ENCODE measurements around the gene TAS2R40.
A peak's percentile ranks its signal among the peaks of the same experiment; 100 is the strongest.

The TAS2R40 gene

DNA sequence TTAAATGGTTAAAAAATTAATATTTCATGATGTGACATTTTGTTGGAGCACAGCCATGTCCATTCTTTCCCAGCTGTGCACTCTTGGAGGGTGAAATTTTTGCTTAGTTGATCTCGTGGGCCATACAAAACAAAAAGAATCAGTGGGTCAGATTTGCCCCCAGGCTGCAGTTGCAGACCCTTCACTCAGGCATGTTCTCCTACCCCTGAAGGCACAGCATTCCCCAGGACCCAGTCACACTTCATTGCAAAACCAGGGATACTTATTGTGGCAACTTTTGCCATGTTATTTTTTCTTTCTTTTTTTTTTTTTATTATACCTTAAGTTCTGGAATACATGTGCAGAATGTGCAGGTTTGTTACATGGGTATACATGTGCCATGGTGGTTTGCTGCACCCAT, 6.0 kb downstream of the TAS2R40 start:
- DNase-seq: no peak

DNA sequence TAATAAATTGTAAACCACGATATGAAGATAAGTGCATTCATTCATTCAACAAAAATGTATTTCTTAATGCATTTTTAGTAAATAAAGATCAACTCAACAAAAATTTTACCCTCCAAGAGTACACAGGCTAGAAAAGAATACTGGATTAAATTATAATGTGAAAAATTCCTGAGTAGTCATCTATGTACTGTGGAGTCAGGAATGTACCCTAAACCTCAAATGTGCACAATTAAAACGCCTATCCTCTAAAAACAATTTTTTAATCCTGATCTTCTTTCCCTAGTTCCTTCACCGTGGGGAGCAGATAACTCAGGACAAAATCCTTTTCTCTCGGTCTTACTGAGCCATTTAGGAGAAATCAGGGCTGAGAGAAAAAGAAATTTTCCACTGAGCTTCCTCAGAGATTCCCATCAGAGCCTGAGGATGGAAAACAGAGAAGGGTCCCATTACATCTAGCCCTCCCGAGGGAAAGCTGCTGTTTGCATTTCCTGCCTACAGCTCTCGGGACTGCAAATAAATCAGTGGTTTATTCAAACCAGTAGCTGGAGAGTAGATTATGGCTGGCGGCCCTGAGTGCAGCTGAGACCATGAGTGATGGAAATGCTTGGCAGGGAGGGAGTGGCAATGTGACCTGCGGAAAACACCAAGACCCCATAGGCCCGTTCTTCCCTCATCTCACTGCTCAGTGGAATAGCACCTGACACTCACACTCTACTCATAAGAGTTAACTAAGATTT, 7.4 kb downstream of the TAS2R40 start:
- peak; percentile 7 for DNase-seq

DNA sequence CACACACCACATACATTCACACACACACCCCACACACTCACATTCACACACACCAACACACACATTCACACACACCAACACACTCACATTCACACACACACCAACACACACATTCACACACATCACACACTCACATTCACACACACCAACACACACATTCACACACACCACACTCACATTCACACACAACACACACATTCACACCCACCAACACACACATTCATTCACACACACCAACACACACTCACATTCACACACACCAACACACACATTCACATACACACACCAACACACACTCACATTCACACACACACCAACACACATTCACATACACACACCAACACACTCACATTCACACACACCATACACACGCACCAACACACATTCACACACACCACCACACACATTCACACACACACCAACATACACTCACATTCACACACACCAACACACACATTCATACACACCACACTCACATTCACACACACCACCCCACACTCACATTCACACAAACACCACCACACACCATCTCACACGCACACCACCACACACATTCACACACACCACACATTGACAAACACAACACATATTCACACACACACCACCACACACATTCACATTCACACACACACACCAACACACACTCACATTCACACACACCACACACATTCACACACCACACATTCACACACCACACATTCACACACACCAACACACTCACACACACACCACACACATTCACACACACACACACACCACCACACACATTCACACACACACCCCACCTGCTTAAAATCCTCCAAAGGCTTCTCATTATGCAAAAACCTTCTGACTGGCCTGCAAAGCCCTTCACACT, 9.0 kb downstream of the TAS2R40 start:
- no peak for DNase-seq

DNA sequence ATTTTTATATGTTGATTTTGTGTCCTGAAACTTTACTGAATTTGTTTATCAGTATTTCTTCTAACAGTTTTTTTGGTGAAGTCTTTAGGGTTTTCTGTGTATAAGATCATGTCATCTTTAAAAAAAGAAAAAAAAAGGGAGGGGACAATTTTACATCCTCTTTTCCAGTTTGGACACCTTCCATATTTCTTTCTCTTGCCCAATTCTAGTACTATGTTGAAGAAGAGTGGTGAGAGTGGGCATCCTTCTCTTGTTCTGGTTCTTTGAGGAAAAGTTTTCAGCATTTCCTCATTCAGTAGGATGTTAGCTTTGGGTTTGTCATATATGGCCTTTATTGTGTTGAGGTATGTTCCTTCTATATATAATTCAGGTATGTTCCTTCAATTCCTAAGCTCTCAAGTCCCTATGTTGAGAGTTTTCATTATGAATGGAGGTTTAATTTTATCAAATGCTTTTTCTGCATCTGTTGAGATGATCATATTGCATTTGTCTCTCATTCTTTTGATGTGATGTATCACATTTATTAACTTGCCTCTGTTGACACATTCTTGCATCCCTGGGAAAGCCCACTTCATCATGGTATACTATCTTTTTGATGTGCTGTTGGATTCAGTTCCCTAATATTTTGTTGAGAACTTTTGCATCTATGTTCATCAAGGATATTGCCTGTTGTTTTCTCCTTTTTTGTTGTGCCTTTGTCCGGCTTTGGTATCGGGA, 12.1 kb downstream of the TAS2R40 start:
- DNase-seq: no peak

DNA sequence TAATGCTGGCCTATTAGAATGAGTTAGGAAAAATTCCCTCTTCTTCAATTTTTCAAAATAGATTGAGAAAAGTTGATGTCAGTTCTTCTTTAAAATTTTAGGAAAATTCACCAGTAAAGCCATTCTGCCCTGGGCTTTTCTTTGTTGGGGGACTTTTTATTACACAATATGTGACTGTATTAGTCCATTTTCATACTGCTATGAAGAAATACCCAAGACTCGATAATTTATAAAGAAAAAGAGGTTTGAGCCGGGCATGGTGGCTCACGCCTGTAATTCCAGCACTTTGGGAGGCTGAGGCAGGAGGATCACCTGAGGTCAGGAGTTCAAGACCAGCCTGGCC, 12.7 kb downstream of the TAS2R40 start:
- no peak for DNase-seq

DNA sequence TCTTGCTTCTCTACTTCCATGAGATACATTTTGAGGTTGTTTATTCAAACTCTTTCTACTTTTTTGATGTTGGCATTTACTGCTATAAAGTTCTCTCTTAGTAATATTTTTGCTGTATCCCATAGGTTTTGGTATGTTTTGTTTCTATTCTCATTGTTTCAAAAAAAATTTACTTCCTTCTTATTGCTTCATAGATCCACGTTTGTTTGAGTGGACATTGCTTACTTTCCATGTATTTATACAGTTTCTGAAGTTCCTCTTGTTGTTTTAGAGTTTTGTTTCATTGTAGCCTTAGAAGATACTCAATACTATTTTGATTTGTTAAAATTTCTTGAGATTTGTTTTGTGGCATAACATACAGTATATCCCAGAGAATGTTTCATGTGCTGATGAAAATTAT, 13.7 kb downstream of the TAS2R40 start:
- DNase-seq: no peak

DNA sequence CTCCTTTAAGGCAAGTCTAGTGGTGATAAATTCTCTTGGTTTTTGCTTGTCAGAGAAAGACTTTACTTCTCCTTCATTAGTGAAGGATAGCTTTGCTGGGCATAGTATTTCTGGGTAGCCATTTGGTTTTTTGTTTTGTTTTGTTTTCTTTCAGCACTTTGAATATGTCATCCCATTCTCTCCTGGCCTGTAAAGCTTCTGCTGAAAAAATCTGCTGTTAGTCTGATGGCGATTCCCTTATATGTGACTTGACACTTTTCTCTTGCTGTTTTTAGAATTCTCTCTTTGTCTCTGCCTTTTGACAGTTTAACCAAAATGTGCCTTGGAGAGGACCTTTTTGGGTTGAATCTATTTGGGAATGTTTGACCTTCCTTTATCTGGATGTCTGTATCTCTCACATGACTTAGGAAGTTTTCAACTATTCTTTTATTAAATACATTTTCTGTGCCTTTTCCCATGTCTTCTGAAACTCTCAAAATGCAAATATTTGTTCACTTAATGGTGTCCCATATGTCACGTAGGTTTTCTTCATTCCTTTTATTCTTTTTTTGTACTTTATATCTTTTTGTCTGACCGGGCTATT, 14.7 kb downstream of the TAS2R40 start:
- no peak for DNase-seq

DNA sequence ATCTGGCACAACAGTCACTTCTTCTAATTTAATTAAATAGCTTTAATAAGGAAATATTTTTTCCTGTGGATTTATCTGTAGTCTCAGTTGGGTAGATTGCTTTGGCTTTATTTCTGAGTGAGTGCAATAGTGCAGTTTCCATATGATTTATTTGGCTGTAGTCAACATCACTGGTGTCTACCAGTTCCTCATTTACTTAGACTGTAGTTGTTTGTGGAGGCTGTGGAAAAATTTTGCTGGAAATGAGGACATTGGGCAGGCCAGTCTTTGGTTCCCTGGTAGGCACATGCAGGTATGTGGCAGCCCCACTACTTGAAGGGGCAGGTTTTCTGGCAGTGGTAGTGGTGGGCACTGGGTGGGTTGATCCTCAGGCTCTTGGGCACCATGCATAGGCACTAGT, 15.5 kb downstream of the TAS2R40 start:
- no peak for DNase-seq

DNA sequence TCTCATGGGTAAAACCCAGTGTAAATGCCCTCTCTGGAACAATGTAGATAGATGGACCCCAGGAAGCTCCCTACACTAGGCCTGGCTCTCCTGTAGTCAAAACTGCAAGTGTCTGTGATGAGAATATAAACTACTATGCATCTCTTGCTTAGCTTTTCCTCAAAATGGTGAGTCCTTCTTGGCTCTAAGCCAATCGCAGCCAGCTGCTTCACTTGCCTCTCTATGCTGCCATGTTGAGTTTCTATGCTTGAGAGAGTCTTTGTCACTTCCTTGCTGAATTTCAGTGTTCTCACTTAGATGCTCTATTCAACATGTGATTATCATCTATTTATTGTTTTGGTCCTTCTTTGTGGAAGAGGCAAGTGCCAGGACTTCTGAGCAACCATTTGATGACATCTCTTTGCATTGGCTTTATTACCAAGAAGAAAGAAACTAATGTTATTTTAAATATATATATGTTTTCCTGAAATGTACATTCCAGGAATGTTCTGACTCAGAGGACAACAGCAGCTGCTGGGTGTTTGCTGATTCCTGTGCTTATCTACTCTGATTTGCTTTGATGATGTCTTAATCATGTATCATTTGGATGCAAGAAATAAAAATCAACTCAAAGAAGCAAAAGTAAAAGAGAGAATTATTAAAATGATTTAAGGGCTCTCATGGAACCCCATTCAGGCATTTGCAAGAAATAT, 16.6 kb downstream of the TAS2R40 start:
- DNase-seq: no peak

DNA sequence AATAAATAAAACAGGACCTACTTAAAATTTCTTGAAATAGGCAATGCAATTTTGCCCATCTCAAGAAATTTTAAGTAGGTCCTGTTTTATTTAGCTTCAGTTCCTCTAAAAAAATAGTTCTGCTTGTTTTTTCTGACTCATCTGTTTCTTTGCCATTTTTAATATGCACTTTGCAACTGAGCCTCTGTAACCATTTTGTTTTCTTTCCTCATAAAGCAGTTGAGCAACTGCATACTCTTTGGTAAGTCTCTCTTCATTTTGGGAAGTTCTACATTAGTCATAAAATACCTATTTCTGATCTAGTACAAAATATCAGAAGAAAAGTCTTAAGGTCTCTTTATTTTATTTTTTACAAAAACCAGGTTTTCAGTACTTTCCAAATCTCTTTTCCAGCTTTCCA, 18.0 kb downstream of the TAS2R40 start:
- no peak for DNase-seq

DNA sequence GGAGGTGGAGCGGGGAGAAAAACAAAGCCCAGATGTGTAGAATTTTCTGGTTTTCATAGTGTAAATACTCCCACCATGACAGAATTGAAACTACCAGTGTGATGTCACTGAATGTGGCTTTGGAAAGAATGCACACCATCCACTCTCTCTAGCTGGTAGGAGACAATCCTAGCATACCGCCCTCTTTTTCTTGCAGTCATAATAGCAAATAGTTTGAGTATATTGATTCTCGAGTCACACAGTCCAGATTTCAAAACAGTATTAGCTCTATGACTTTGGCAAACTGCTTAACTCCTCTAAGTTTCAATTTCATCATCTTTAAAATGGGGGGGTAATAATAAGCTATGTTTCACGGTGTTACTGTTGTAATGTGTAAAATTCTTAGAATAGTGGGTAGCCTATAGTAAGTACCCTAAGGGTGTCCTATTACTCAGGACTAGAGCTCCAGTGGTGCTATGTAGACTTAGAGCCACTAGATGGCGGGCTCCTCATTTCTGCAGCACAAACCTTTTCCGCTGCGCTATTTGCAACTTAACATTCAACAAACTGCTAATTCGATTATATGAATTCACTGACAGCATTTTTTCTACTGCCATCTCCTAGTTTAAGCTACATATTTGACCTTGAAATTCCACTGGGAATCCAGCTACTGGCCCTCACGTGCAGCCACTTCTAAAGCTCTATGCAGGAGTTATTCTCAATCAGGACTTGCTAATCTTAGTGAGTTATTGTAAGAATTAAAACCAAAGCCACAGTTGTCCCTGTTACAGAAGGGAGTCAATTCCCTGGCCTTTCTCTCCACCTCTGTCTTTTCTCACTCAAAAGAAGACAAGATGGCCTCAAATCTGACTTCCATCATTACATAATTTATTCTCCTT, 18.7 kb downstream of the TAS2R40 start:
- peak; percentile 83 for DNase-seq

DNA sequence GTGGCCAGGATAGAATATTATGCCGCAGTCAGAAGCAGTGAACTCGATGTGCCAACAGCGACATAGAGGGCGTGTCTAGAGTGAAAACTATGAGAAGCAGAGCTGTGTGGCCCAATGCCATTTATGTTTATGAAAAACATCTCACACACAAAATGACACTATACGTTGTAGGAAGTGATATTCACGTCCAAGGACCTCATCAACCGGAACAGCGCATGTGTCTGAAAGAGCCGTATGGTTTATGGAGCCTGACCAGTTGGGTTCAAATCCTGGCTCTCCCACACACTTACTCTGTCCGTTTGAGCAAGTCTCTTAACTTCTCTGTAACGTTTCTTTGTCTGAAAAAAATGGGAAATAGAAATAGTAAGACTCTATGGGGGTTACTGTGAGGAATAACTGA, 20.5 kb downstream of the TAS2R40 start:
- no peak for DNase-seq

DNA sequence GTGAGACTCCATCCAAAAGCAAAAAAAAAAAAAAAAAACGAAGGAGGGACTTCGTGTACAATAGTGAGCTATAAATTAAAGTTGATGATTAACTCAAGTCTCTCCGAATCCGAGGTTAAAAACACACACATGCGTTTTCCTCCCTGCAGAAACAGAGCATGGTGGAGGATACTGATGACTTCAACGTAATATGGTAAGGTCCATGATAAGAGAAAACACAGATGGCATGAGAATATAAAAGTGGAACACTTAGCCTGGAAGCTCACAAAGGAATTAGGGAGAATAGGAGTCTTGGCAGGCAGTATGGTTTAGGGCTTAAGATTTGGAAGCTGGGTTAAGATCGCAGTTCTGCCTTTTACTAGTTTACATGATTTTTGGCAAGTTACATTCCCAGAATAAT, 21.3 kb downstream of the TAS2R40 start:
- DNase-seq: no peak

DNA sequence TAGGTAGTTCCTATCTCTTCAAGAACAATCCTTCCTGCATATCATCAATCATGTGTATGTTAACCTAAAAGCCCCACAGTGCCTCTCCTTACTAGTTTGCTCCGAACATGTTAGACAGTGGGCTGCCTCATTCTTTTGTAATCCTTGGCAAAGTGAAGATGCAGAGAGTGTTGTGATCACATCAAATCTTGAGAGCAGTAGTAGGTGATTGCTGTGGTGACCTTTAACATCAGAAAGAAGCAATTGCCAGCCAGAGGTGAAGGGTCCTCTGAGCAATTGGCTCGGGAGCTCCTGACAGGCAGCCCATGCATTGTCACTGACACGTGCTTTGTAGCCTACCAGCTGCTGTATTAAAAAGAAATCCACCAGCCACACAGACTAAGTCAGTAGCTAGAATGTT, 21.8 kb downstream of the TAS2R40 start:
- no peak for DNase-seq

DNA sequence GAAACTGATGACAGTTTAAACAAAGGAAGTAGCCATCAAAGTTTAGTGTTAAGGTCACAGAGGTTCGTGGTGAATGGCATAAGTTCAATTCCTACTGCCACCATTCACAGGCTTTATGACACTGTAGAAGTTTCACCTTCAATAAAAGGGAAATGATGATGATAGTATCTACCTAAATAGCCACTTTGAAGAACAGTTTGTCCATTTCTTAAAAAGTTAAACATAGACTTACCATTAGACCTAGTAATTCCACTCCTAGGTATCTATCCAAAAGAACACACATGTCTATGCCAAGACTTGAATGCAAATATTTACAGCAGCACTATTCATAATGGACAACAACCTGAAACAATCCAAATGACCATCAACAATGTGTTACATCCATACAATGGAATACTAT, 22.5 kb downstream of the TAS2R40 start:
- DNase-seq: no peak

DNA sequence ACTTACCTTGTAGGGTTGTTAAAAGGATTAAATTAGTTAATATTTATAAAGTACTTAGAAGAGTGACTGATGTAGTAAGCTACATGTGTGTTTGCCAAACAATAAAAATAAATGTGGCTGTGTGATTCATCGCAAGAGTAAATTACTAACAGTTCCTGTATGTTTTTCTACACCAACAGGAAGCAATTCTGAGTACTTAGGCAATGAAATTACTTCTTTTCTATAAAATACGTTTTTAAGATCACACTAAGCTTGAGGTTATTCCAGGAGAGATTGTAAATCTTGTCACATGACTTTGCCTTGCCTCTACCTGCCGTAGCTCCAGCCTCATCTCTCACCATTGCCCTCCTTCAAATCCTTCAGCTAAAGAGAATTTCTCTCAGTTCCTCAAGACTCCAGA, 23.3 kb downstream of the TAS2R40 start:
- DNase-seq: peak; percentile 60

DNA sequence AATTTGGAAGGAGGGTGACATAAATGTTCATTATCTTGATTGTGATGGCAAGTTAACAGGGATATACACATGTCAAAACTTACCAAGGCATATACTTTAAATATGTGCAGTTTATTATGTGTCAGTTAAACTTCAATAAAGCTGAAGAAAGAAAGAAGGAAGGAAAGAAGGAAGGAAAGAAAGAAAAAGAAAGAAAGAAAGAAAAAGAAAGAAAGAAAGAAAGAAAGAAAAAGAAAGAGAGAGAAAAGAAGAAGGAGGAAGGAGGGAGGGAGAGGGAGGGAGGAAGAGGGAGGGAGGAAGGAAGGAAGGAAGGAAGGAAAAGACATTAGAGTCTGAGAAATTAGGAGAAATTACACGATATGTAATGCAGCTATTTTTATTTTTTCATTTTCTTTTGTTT, 25.5 kb downstream of the TAS2R40 start:
- no peak for DNase-seq

DNA sequence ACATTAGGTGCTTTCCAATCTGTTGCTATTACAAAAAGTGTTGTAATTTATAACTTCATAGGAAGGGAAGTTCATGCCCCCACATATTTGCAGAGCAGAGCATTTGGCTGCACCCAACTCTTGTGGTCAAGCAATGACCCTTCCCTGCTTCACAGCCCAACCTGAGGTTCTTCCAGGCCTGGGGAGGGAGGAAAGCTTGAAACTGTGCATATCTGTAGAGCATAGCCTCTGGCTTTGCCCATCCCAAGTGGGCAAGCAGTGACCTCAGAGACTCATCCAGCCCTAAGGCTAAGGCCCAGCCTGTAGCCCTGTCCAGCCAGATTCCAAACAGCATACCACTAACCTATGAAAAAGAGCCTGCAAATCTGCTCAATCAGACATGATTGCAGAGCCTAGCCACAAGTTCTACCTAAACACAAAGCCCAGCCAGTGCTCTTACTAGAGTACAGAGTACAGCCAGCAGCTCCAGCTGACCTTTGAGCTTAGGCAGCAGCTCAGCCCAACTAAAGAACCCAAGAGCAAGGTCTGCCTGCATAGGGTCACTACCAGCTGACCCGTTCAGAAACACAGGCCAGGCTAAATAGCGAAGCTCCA, 27.0 kb downstream of the TAS2R40 start:
- DNase-seq: no peak

DNA sequence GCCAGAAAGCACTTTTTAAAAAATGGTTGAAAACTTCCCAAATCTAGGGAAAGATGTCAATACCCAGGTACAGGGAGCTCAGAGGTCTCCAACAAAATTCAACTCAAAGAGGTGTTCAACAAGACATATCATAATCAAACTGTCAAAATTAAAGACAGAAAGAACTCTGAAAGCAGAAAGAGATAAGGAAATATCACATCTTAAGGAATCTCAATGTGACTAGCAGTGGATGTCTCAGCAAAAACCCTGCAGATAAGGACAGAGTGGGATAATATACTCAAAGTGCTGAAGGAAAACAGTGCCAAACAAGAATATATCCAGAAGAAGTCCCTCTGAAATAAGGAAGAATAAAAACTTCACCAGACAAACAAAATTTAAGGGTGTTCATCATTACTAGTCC, 28.4 kb downstream of the TAS2R40 start:
- no peak for DNase-seq

DNA sequence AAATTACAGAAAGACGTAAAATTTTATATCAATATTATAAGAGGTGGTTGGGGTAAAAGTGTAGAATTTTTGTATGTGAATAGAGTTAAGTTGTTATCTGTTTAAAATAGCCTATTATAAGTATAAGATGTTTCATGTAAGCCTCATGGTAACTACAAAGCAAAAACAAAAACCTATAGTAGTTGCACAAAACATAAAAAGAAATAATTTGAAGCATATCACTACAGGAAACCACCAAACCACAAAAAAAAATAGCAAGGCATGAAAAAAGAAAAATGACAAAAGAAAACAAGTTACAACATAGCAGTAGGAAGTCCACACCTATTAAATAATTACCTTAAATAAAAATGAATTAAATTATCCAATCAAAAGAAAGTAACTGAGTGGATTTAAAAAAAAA, 29.0 kb downstream of the TAS2R40 start:
- DNase-seq: no peak

DNA sequence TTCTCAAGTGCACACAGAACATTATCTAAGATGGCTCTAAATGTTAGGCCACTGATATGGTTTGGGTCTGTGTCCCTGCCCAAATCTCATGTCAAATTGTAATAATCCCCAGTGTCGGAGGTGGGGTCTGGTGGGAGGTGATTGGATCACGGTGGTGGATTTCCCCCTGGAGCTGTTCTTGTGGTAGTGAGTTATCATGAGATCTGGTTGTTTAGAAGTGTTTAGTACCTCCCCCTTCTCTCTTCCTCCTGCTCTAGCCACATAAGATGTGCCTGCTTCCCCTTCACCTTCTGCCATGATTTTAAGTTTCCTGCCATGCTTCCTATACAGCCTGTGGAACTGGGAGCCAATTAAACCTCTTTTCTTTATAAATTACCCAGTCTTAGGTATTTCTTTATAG, 30.2 kb downstream of the TAS2R40 start:
- DNase-seq: no peak

DNA sequence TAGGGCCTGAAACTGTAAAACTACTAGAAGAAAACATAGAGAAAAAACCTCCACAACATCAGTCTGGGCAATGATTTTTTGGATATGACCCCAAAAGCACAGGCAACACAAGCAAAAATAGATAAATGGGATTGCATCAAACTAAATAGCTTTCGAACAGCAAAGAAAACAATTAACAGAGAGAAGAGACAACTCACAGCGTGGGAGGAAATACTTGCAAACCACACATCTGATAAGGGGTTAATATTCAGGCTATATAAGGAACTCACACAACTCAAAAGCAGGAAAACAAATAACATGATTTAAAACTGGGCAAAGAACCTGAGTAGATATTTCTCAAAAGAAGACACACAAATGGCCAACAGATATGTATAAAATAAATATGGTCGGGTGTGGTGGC, 33.7 kb downstream of the TAS2R40 start:
- DNase-seq: no peak

All from NCI-H748 treated with DMSO at 0.1 percent for 48 hours (cell line).